ENCODE data around the gene CPM.

The CPM gene

GRCh38 chr12:68878283-68878682 lies 54.7 kb downstream of the CPM start:
- DNase-seq (ENCODE audit: low read depth) = no peak

GRCh38 chr12:68877583-68877982 lies 55.4 kb downstream of the CPM start:
- no peak for DNase-seq (ENCODE audit: low read depth)

- no peak for DNase-seq (ENCODE audit: low read depth)
Measured at GRCh38 chr12:68876461-68876860, 56.5 kb downstream of the CPM start.

- no peak for DNase-seq (ENCODE audit: low read depth)
Measured at GRCh38 chr12:68873316-68873715, 59.7 kb downstream of the CPM start.

GRCh38 chr12:68871921-68872320 lies 61.0 kb downstream of the CPM start:
- DNase-seq (ENCODE audit: low read depth) = no peak

GRCh38 chr12:68871396-68871795 lies 61.6 kb downstream of the CPM start:
- no peak for DNase-seq (ENCODE audit: low read depth)

GRCh38 chr12:68870443-68870842 lies 62.5 kb downstream of the CPM start:
- DNase-seq (ENCODE audit: low read depth) = no peak

GRCh38 chr12:68870011-68870410 lies 63.0 kb downstream of the CPM start:
- no peak for DNase-seq (ENCODE audit: low read depth)

GRCh38 chr12:68868043-68868790 lies 64.8 kb downstream of the CPM start:
- no peak for DNase-seq (ENCODE audit: low read depth)

GRCh38 chr12:68867606-68868005 lies 65.4 kb downstream of the CPM start:
- DNase-seq (ENCODE audit: low read depth) = no peak

- no peak for DNase-seq (ENCODE audit: low read depth)
Measured at GRCh38 chr12:68866950-68867349, 66.0 kb downstream of the CPM start.

- DNase-seq (ENCODE audit: low read depth) = no peak
Measured at GRCh38 chr12:68865399-68866164, 67.4 kb downstream of the CPM start.

- DNase-seq (ENCODE audit: low read depth) = no peak
Measured at GRCh38 chr12:68864604-68865003, 68.4 kb downstream of the CPM start.

GRCh38 chr12:68863886-68864454 lies 69.0 kb downstream of the CPM start:
- DNase-seq (ENCODE audit: low read depth) = peak; percentile 15

- no peak for DNase-seq (ENCODE audit: low read depth)
Measured at GRCh38 chr12:68863109-68863770, 69.7 kb downstream of the CPM start.

GRCh38 chr12:68861890-68862289 lies 71.1 kb downstream of the CPM start:
- no peak for DNase-seq (ENCODE audit: low read depth)

- DNase-seq (ENCODE audit: low read depth) = no peak
Measured at GRCh38 chr12:68856510-68856909, 76.5 kb downstream of the CPM start.

GRCh38 chr12:68855771-68856170 lies 77.2 kb downstream of the CPM start:
- DNase-seq (ENCODE audit: low read depth) = no peak

- no peak for DNase-seq (ENCODE audit: low read depth)
Measured at GRCh38 chr12:68855111-68855510, 77.9 kb downstream of the CPM start.

- DNase-seq (ENCODE audit: low read depth) = no peak
Measured at GRCh38 chr12:68854554-68854953, 78.4 kb downstream of the CPM start.

GRCh38 chr12:68854078-68854468 lies 78.9 kb downstream of the CPM start:
- no peak for DNase-seq (ENCODE audit: low read depth)

- DNase-seq (ENCODE audit: low read depth) = no peak
Measured at GRCh38 chr12:68853396-68854077, 79.4 kb downstream of the CPM start.
